Body of pancreas (tissue), 4 donors: ENCODE measurements around the gene CLP1.

Source experiments
- CTCF ChIP-seq, 7 experiments: fragments of 450-650 bp in 4 of 7; fragments of 200-600 bp in 3 of 7; sonication (generic) in 3 of 7; IDR thresholded peaks; one replicate each; pipeline ENCODE4 v1.5.1; 2016 to 2019; ENCODE audit warnings: antibody characterized with exemption in 7 of 7
- POLR2A ChIP-seq, 3 donors: fragments of 450-650 bp; IDR thresholded peaks; one replicate each; pipeline ENCODE4 v1.6.1; 2016; ENCODE audit warnings: antibody characterized with exemption in 3 of 3, mild to moderate bottlenecking in 2 of 3

- TF ChIP-seq CTCF (IDR thresholded peaks at IDR 0.05) (no peak), POLR2A (IDR thresholded peaks at IDR 0.05) (no peak)
Observed at GRCh38 chr11:57645689-57646085, 11.9 kb upstream of the CLP1 start.
